Fibroblast of villous mesenchyme (primary cell): ENCODE results near the gene AOC1. TPM values are rescaled to one million over a fixed set of nuclear protein-coding genes. Genes with fewer than 3 reads are reported as not detected.

ENCODE experiments used
- DNase-seq: peaks from one replicate; pipeline ENCODE4 v3.0.0-alpha.2; 2010; ENCODE audit warnings: low read depth
- H3K4me3 ChIP-seq: 2 replicates; pipeline ENCODE4 v1.5.1; 2011; ENCODE audit warnings: low read depth, mild to moderate bottlenecking, low read length
- total RNA-seq: library from RNA; depleted of rRNA; stranded (reverse); fragments of >200 nt; gene quantifications from 2 replicates; pipeline ENCODE4 v1.2.3, GENCODE V29; 2012
- TF ChIP-seq, protein P1 (sequence below): IDR thresholded peaks from 2 replicates; pipeline ENCODE4 v1.5.1; 2012; ENCODE audit warnings: low read depth, mild to moderate bottlenecking, low read length; ENCODE audit not compliant: insufficient read depth

Gene AOC1
- total RNA-seq, 1 donor, result not detected

DNA sequence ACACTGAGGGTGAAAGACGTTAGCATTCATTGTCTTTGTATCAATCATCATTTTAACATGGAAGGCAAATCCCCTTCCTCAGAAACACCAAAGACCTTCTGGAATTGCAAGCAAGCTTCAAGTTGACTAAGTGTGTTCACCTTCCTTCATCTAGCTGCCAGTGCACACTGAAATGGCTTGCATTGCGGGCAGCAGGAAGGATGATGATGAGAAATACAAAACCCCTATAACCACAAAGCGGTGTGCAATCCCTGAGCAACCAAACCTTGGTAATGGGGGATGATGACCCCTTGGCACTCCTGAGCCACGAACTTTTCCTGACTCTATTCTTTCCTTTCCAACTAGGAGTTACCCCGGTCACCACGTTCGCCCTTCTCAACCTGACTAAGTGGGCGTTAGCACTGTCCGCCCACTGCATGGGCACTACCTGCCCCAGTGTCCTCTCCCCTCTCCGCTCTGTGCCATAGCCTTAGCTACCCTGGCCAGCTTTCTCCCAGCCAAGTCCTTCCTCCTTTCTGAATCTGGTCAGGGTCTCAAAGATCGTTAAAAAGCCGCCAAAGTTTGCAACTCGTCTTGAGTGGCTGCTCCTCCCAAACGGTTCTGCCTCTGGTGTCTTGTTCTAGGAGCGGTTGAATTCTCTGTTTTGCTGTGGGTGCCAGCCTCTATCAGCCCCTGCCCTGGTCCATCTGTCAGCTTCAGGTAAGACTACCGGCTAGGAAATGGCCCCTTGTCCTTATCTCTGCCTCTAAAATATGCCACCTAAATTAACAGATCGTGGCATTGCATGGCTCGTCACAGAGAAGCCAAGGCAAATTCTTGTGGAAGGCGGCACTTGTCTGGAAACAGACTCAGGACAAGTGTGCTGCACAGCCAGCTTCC is 586 bp upstream of the AOC1 start:
- no peak for DNase-seq
- H3K4me3 ChIP-seq, result no peak overlapping the region
- TF ChIP-seq, protein P1, sequence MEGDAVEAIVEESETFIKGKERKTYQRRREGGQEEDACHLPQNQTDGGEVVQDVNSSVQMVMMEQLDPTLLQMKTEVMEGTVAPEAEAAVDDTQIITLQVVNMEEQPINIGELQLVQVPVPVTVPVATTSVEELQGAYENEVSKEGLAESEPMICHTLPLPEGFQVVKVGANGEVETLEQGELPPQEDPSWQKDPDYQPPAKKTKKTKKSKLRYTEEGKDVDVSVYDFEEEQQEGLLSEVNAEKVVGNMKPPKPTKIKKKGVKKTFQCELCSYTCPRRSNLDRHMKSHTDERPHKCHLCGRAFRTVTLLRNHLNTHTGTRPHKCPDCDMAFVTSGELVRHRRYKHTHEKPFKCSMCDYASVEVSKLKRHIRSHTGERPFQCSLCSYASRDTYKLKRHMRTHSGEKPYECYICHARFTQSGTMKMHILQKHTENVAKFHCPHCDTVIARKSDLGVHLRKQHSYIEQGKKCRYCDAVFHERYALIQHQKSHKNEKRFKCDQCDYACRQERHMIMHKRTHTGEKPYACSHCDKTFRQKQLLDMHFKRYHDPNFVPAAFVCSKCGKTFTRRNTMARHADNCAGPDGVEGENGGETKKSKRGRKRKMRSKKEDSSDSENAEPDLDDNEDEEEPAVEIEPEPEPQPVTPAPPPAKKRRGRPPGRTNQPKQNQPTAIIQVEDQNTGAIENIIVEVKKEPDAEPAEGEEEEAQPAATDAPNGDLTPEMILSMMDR, result no peak

DNA sequence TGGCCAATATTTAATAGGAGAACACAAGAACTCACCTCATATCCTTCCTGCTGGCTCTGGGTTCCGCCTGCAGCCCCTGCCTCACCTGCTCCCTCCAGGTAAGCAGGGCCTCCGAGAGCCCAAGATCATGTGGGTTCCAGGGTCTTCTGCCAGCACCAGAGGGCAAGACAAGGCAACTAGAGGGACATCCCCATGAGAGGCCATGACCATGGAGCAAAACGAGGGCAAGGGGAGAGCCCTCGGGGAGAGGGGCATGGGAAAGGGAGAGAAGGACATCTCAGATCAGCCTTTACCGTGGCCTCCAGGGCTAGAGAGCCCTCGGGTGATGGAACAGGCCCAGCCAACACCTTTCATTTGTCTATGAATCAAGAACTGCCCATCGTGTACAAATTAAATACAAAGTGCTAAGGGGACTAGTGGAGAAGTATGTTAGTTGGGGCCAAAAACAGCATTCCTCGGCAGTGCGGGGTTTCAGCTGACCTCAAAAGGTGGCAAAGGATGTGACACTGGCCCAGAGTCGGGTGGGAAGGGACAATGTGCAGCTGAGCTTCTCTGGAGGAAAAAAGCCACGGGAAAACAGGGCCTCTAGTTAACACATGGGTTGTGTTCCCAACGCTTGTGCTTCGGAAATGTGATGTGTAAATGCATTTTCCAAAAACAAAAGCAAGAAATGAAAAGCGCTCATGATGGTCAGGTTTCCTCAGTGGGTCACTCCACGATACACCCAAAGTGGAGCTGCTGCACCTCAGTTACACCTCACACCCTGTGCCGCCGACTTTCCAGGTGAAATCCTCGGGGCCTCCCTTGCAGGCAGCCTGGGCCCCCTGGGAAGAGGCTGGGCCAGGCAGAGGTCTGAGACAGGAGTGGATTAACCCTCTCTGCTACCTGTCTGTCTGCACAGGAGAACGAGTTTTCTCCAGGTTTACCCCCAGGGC is 2.0 kb downstream of the AOC1 start:
- DNase-seq, result no peak
- TF ChIP-seq, protein P1, result no peak
- no peak overlapping the region for H3K4me3 ChIP-seq

DNA sequence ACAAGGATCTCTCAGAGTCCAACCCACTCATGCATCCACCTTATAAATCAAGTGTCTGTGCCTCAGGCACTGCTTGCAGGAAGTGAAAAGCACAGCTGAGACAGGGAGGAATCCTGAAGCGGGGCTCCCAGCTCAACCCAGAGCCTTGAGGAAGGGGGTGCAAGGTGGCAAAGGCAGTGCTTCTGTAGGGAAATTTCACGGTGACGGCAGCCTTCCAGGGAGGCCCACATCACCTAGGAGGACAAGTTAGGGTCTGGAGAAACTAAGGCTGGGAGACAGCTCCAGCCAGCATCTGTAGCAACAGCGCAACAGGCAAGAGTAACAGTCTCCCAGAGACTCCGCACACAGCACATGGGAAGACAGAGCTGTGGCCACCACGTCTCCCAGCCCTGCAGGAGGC is 2.7 kb downstream of the AOC1 start:
- DNase-seq, result no peak
- no peak overlapping the region for H3K4me3 ChIP-seq
- TF ChIP-seq, protein P1, result no peak

DNA sequence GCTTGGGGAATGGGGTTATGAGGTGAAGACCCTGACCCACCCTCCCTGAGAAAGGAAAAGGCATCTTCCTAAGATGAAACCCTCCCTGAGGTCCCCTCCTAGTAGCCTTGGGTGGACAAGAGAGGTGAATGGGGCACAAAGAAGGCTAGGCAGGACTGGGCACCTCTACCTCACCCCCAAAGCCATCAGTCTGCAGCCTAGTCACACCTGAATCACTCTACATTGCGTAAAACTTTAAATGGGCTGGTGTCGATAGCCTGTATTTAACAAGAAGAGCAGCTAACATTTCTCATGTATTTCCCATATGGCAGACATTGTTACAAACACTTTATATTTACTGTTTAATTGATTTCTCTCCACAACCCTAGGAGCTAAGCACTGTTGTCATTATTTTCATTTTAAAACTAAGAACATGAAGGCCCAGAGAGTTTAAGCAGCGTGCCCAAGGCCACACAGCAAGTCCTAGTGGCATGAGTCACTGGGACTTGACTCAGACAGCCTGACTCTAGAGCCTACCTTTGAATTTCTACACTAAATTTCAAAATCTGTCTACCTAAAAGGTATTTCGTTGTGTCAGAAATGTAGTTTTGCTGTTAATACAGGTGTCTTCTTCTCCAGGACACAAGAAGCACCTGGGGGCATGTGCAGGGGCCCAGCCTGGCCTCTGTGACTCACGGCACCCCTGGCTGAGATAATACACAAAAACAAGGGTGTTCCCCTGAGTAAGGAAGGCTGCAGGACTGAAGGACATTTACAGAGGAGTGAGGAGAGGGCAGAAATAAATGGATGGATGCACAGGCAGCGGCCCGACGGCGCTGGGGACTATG is 3.4 kb downstream of the AOC1 start:
- no peak overlapping the region for H3K4me3 ChIP-seq
- no peak for DNase-seq
- TF ChIP-seq, protein P1, result no peak

DNA sequence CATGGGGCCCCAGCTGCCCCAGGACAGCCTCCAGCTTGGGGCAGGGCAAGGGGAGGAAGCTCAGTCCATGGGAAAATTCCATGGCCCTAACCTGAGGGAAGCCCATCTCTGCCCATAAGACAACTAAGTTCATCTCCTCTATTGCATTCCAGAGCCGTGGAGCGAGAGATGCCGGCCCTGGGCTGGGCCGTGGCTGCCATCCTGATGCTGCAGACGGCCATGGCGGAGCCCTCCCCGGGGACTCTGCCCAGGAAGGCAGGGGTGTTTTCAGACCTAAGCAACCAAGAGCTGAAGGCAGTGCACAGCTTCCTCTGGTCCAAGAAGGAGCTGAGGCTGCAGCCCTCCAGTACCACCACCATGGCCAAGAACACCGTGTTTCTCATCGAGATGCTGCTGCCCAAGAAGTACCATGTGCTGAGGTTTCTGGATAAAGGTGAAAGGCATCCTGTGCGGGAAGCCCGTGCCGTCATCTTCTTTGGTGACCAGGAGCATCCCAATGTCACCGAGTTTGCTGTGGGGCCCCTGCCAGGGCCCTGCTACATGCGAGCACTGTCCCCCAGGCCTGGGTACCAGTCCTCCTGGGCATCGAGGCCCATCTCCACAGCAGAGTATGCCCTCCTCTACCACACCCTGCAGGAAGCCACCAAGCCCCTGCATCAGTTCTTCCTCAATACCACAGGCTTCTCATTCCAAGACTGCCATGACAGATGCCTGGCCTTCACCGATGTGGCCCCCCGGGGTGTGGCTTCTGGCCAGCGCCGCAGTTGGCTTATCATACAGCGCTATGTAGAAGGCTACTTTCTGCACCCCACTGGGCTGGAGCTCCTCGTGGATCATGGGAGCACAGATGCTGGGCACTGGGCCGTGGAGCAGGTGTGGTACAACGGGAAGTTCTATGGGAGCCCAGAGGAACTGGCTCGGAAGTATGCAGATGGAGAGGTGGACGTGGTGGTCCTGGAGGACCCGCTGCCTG is 4.3 kb downstream of the AOC1 start:
- TF ChIP-seq, protein P1, result no peak
- H3K4me3 ChIP-seq, result no peak overlapping the region
- no peak for DNase-seq
